NCI-H2107 (cell line): ENCODE measurements around the gene SIRPG.

Source experiments
- DNase-seq: peaks from one replicate; lab custom pipeline; 2025; lab: John Stamatoyannopoulos, UW

The SIRPG gene

DNA sequence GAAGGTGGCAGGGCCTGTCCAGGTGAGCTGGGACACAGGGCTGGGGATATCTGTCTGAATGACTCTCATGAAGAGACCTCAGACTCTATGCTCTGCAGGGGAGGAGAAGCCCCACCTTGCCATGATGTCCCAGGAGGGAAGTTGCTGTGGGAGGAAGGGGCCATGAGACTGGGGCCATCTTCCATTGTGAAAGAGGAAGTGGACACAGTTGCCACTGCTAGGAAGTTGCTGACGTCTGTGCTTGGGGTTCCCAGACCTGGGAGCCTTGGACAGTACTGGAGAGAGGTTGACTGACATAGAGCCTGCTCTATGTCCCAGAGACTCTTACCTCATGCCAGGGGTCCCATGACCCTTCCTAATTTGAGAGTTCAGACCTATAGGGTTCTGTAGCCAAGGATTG, 62.2 kb downstream of the SIRPG start:
- no peak for DNase-seq

DNA sequence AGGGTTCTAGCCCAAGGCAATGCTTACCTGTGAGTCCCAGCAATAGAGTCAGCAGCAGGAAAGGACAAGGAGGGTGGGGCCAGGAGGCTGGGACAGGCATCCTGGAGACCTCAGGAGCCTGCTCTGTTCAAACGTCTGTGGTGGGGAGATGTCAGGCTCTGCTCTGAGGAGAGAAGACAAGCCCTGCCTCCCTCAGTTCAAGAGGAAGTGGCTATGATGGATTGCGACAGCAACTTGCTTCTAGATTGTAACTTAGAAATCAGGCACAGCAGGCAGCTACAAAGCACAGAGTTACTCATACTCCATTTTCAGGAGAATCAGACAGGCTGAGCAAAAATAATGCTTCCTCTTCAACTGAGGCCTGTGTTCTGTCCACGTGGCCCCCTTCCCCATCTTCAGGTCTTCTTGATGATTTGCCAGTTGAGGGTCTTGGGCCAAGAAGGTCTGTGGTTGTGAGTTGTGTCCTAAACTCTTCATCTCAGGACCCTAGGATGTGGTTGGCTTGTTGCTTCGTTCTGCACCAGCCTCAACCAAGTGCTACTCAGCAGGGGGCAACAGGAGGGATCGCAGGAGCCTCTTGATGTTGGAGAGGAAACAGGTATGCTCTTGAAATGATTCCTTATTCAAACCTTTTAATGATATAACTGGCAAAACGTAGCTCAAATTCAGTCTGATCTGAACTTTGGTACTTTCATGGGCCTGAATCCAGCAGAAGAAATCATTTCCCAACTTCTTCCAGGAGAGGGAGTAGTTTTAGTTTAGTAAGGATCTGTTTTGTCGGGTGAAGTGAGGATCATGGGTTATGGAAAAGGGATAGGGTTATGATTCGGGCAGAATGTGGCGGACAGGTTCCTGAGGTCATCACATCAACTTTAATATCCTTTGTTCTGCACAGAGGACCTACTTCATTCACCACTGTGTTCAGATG, 68.8 kb downstream of the SIRPG start:
- no peak for DNase-seq

DNA sequence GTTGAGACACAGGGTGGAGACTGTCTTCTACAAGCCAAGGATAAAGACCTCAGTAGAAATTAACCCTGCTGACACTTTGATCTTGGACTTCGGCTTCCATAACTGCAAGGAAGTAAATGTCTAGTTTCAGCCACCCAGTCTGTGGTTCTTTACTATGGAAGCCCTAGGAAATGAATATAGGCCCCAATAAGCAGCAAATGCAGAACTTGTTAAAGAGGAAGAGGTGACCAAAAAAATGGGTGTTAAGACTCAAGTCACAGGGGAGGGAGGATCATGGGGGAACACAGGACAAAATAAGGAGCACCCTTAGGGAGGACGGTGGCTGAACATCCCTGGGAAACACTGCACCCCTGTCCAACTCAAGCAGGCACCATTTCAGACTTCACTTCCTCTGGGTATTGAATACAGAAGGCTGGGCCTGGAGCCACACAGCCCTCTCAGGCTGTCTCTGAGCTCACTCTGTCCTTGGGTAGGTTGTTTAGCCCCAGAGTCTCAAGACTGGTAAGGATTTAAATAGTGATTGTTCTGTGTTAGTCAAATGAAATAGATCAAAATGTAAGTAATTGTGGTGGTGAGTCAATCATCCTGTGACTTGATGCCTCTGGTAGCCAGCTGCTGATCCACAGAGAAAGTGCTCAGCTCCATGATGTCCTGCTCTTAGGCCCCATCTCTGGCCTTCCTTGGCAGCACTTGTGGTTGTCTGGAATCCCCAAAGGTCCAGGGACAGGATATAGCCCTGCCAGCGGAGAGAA, 69.6 kb downstream of the SIRPG start:
- DNase-seq: no peak

DNA sequence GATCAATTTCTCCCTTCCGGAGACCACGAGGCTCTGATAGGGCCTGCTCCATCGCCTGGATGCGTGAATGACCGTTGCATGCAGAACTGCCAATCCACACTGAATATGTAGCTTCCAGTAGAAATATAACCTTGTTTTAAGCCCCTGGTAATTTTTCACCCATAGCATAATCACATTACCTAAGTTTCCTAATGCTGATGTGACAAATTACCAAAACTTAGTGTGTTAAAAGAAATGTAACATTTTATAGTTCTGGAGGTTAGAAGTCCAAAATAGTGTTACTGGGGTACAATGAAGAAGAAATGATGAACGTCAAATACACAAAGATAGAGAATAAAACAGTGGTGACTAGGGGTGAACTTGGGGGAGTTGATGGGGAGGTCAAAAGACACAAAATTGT, 78.1 kb downstream of the SIRPG start:
- DNase-seq: no peak
